HEK293 (cell line): ENCODE results near the gene ZNHIT1.

Experiments used
- CTCF ChIA-PET: fragments of 350-600 bp; formaldehyde crosslinking; extraction: SDS; loops from one replicate; lab custom pipeline; 2021; ENCODE audit warnings: antibody characterized with exemption; lab: Yijun Ruan, JAX
- POLR2A ChIA-PET: fragments of 300-600 bp; formaldehyde crosslinking; extraction: SDS; loops from one replicate; lab custom pipeline; 2020; ENCODE audit warnings: antibody characterized with exemption, inconsistent platforms; lab: Yijun Ruan, JAX
- H3K27ac ChIP-seq: fragments of 200-500 bp; sonication (Bioruptor generic); 2 replicates; pipeline ENCODE4 v1.5.1; 2014; ENCODE audit warnings: low read depth, low read length, control low read depth, inconsistent platforms; ENCODE audit errors: extremely low read depth
- H3K36me3 ChIP-seq, 2 experiments: fragments of 200-500 bp in 1 of 2; sonication (Bioruptor generic) in 1 of 2; 1 replicate in 1 of 2; 2 replicates in 1 of 2; pipeline ENCODE4 v1.5.1; 2014 to 2017; ENCODE audit warnings: inconsistent platforms in 2 of 2, low read length in 2 of 2; ENCODE audit not compliant: control insufficient read depth in 2 of 2, insufficient read depth in 1 of 2
- H3K4me1 ChIP-seq: fragments of 200-500 bp; sonication (Bioruptor generic); 2 replicates; pipeline ENCODE4 v1.5.1; 2014; ENCODE audit warnings: mild to moderate bottlenecking, low read length, inconsistent platforms; ENCODE audit not compliant: control insufficient read depth, insufficient read depth
- H3K4me3 ChIP-seq: 2 replicates; pipeline ENCODE4 v1.5.1; 2011; ENCODE audit warnings: low read depth, mild to moderate bottlenecking, control low read depth, low read length, moderate library complexity
- H3K9me3 ChIP-seq: fragments of 200-500 bp; sonication (Bioruptor generic); 2 replicates; pipeline ENCODE4 v1.5.1; 2014; ENCODE audit warnings: low read depth, low read length, inconsistent platforms; ENCODE audit not compliant: control insufficient read depth, insufficient read depth
- GLIS2 ChIP-seq: fragments of 450-650 bp; formaldehyde crosslinking; IDR thresholded peaks from 2 replicates; pipeline ENCODE4 v1.5.1; 2016; ENCODE audit warnings: missing biosample characterization, missing genetic modification characterization
- HOXC10 ChIP-seq: sonication (generic); formaldehyde crosslinking; IDR thresholded peaks from 2 replicates; pipeline ENCODE4 v1.8.1; 2023; ENCODE audit warnings: mild to moderate bottlenecking, missing genetic modification reagents
- KLF10 ChIP-seq: fragments of 450-650 bp; IDR thresholded peaks from 2 replicates; pipeline ENCODE4 v1.5.1; 2018; ENCODE audit warnings: missing biosample characterization, mild to moderate bottlenecking, missing genetic modification characterization
- KLF9 ChIP-seq: fragments of 450-650 bp; formaldehyde crosslinking; IDR thresholded peaks from 2 replicates; pipeline ENCODE4 v1.5.1; 2016; ENCODE audit warnings: missing biosample characterization, missing genetic modification characterization, low read depth
- SCRT1 ChIP-seq: fragments of 450-650 bp; formaldehyde crosslinking; IDR thresholded peaks from 2 replicates; pipeline ENCODE4 v1.5.1; 2016; ENCODE audit warnings: missing biosample characterization, missing genetic modification characterization, borderline replicate concordance
- SP2 ChIP-seq: fragments of 450-650 bp; formaldehyde crosslinking; IDR thresholded peaks from 2 replicates; pipeline ENCODE4 v1.5.1; 2016; ENCODE audit warnings: missing biosample characterization, missing genetic modification characterization
- ZBTB17 ChIP-seq: fragments of 450-650 bp; formaldehyde crosslinking; IDR thresholded peaks from 2 replicates; pipeline ENCODE4 v1.5.1; 2016; ENCODE audit warnings: missing biosample characterization, missing genetic modification characterization
- ZFHX2 ChIP-seq: fragments of 450-650 bp; formaldehyde crosslinking; conservative IDR thresholded peaks from 2 replicates; pipeline ENCODE4 v1.5.1; 2016; ENCODE audit warnings: missing biosample characterization, missing genetic modification characterization
- ZFP69B ChIP-seq: fragments of 450-650 bp; formaldehyde crosslinking; IDR thresholded peaks from 2 replicates; pipeline ENCODE4 v1.5.1; 2016; ENCODE audit warnings: missing biosample characterization, missing genetic modification characterization
- ZNF138 ChIP-seq: fragments of 450-650 bp; formaldehyde crosslinking; IDR thresholded peaks from 2 replicates; pipeline ENCODE4 v1.5.1; 2016; ENCODE audit warnings: missing biosample characterization, missing genetic modification characterization, borderline replicate concordance
- ZNF184 ChIP-seq: fragments of 450-650 bp; IDR thresholded peaks from 2 replicates; pipeline ENCODE4 v1.5.1; 2018; ENCODE audit warnings: missing biosample characterization, mild to moderate bottlenecking, missing genetic modification characterization
- ZNF19 ChIP-seq: fragments of 450-650 bp; formaldehyde crosslinking; IDR thresholded peaks from 2 replicates; pipeline ENCODE4; 2016; ENCODE audit warnings: missing biosample characterization, missing genetic modification characterization, low read depth
- ZNF202 ChIP-seq: fragments of 450-650 bp; formaldehyde crosslinking; IDR thresholded peaks from 2 replicates; pipeline ENCODE4 v1.5.1; 2016; ENCODE audit warnings: missing biosample characterization, missing genetic modification characterization, borderline replicate concordance
- ZNF24 ChIP-seq: fragments of 450-650 bp; formaldehyde crosslinking; IDR thresholded peaks from 2 replicates; pipeline ENCODE4 v1.5.1; 2016; ENCODE audit warnings: missing biosample characterization, missing genetic modification characterization
- ZNF248 ChIP-seq: fragments of 450-650 bp; formaldehyde crosslinking; IDR thresholded peaks from 2 replicates; pipeline ENCODE4 v1.5.1; 2017; ENCODE audit warnings: missing biosample characterization, missing genetic modification characterization
- ZNF302 ChIP-seq: fragments of 450-650 bp; formaldehyde crosslinking; IDR thresholded peaks from 2 replicates; pipeline ENCODE4 v1.5.1; 2016; ENCODE audit warnings: missing biosample characterization, missing genetic modification characterization, low read depth
- ZNF335 ChIP-seq: fragments of 450-650 bp; formaldehyde crosslinking; conservative IDR thresholded peaks from 2 replicates; pipeline ENCODE4 v1.5.1; 2016; ENCODE audit warnings: missing biosample characterization, missing genetic modification characterization
- ZNF37A ChIP-seq: fragments of 450-650 bp; IDR thresholded peaks from 2 replicates; pipeline ENCODE4 v1.5.1; 2018; ENCODE audit warnings: missing biosample characterization, missing genetic modification characterization
- ZNF514 ChIP-seq: fragments of 450-650 bp; formaldehyde crosslinking; IDR thresholded peaks from 2 replicates; pipeline ENCODE4 v1.5.1; 2016; ENCODE audit warnings: missing biosample characterization, missing genetic modification characterization
- ZNF529 ChIP-seq: fragments of 450-650 bp; formaldehyde crosslinking; IDR thresholded peaks from 2 replicates; pipeline ENCODE4 v1.5.1; 2017; ENCODE audit warnings: missing genetic modification characterization, missing biosample characterization; ENCODE audit not compliant: insufficient replicate concordance
- ZNF561 ChIP-seq: fragments of 450-650 bp; IDR thresholded peaks from 2 replicates; pipeline ENCODE4 v1.5.1; 2018; ENCODE audit warnings: missing biosample characterization, missing genetic modification characterization, borderline replicate concordance
- TF ChIP-seq, protein P1 (sequence below): fragments of 450-650 bp; formaldehyde crosslinking; IDR thresholded peaks from 2 replicates; pipeline ENCODE4 v1.5.1; 2016; ENCODE audit warnings: missing biosample characterization, missing genetic modification characterization
- TF ChIP-seq, protein P2 (sequence below): fragments of 450-650 bp; formaldehyde crosslinking; conservative IDR thresholded peaks from 2 replicates; pipeline ENCODE4 v1.5.1; 2016; ENCODE audit warnings: low read depth, missing biosample characterization, missing genetic modification characterization
- TF ChIP-seq, protein P3 (sequence below): fragments of 450-650 bp; formaldehyde crosslinking; IDR thresholded peaks from 2 replicates; pipeline ENCODE4 v1.5.1; 2017; ENCODE audit warnings: missing biosample characterization, mild to moderate bottlenecking, missing genetic modification characterization, moderate library complexity
- TF ChIP-seq, protein P4 (sequence below): fragments of 450-650 bp; formaldehyde crosslinking; IDR thresholded peaks from 2 replicates; pipeline ENCODE4 v1.5.1; 2016; ENCODE audit warnings: missing biosample characterization, missing genetic modification characterization

Gene ZNHIT1

DNA sequence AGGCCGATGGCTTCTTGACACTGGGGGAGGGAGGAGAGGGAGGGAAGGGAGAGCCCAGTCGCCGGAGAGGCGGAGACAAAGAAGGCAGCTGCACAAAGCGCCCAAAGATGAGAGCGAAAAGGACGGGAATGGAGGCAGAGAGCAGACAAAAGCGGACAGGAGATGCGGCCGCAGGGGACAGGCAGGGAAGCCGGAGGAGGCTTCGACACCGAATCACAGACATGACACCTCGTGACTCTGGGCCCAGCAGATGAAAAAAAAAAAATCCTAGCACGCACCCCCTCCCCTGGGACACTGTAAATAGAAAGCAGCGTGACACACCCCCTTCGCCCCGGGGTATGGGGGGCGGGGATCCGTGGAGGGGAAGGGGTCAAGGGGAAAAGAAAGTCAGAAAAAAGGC is 38.8 kb upstream of the ZNHIT1 start:
- TF ChIP-seq KLF9 (peak; percentile 70), ZNF37A (tag by site-specific recombination) (no peak), ZNF302 (tag by site-specific recombination) (no peak), ZNF561 (no peak), ZNF138 (tag by site-specific recombination) (no peak), ZNF184 (tag by site-specific recombination) (no peak), ZNF529 (tag by site-specific recombination) (no peak), SP2 (tag by site-specific recombination) (no peak; the same call in 1 of the 2 replicates), HOXC10 (CRISPR knock-in tag) (no peak), SCRT1 (tag by site-specific recombination) (no peak), ZNF514 (no peak), ZNF202 (tag by site-specific recombination) (no peak), ZNF24 (tag by site-specific recombination) (no peak), ZNF19 (no peak), ZFP69B (tag by site-specific recombination) (no peak), ZNF335 (peak; percentile 40), GLIS2 (tag by site-specific recombination) (no peak), ZBTB17 (tag by site-specific recombination) (no peak), ZFHX2 (tag by site-specific recombination) (0 out of 2 replicates have a peak, but pooled peaks have one; percentile 7), KLF10 (tag by site-specific recombination) (peak; percentile 47; the same call in 1 of the 2 replicates), ZNF248 (tag by site-specific recombination) (no peak)
- TF ChIP-seq, protein P1, sequence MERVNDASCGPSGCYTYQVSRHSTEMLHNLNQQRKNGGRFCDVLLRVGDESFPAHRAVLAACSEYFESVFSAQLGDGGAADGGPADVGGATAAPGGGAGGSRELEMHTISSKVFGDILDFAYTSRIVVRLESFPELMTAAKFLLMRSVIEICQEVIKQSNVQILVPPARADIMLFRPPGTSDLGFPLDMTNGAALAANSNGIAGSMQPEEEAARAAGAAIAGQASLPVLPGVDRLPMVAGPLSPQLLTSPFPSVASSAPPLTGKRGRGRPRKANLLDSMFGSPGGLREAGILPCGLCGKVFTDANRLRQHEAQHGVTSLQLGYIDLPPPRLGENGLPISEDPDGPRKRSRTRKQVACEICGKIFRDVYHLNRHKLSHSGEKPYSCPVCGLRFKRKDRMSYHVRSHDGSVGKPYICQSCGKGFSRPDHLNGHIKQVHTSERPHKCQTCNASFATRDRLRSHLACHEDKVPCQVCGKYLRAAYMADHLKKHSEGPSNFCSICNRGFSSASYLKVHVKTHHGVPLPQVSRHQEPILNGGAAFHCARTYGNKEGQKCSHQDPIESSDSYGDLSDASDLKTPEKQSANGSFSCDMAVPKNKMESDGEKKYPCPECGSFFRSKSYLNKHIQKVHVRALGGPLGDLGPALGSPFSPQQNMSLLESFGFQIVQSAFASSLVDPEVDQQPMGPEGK (tag by site-specific recombination) = peak; percentile 37; the same call in 1 of the 2 replicates
- TF ChIP-seq, protein P2, sequence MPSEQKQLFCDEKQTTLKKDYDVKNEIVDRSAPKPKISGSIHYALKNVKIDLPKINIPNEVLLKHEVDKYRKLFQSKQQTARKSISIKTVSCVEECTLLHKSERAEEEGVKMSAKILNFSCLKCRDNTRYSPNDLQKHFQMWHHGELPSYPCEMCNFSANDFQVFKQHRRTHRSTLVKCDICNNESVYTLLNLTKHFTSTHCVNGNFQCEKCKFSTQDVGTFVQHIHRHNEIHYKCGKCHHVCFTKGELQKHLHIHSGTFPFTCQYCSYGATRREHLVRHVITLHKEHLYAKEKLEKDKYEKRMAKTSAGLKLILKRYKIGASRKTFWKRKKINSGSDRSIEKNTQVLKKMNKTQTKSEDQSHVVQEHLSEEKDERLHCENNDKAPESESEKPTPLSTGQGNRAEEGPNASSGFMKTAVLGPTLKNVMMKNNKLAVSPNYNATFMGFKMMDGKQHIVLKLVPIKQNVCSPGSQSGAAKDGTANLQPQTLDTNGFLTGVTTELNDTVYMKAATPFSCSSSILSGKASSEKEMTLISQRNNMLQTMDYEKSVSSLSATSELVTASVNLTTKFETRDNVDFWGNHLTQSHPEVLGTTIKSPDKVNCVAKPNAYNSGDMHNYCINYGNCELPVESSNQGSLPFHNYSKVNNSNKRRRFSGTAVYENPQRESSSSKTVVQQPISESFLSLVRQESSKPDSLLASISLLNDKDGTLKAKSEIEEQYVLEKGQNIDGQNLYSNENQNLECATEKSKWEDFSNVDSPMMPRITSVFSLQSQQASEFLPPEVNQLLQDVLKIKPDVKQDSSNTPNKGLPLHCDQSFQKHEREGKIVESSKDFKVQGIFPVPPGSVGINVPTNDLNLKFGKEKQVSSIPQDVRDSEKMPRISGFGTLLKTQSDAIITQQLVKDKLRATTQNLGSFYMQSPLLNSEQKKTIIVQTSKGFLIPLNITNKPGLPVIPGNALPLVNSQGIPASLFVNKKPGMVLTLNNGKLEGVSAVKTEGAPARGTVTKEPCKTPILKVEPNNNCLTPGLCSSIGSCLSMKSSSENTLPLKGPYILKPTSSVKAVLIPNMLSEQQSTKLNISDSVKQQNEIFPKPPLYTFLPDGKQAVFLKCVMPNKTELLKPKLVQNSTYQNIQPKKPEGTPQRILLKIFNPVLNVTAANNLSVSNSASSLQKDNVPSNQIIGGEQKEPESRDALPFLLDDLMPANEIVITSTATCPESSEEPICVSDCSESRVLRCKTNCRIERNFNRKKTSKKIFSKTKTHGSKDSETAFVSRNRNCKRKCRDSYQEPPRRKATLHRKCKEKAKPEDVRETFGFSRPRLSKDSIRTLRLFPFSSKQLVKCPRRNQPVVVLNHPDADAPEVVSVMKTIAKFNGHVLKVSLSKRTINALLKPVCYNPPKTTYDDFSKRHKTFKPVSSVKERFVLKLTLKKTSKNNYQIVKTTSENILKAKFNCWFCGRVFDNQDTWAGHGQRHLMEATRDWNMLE = no peak
- TF ChIP-seq, protein P3, sequence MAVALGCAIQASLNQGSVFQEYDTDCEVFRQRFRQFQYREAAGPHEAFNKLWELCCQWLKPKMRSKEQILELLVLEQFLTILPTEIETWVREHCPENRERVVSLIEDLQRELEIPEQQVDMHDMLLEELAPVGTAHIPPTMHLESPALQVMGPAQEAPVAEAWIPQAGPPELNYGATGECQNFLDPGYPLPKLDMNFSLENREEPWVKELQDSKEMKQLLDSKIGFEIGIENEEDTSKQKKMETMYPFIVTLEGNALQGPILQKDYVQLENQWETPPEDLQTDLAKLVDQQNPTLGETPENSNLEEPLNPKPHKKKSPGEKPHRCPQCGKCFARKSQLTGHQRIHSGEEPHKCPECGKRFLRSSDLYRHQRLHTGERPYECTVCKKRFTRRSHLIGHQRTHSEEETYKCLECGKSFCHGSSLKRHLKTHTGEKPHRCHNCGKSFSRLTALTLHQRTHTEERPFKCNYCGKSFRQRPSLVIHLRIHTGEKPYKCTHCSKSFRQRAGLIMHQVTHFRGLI (tag by site-specific recombination) = no peak
- TF ChIP-seq, protein P4, sequence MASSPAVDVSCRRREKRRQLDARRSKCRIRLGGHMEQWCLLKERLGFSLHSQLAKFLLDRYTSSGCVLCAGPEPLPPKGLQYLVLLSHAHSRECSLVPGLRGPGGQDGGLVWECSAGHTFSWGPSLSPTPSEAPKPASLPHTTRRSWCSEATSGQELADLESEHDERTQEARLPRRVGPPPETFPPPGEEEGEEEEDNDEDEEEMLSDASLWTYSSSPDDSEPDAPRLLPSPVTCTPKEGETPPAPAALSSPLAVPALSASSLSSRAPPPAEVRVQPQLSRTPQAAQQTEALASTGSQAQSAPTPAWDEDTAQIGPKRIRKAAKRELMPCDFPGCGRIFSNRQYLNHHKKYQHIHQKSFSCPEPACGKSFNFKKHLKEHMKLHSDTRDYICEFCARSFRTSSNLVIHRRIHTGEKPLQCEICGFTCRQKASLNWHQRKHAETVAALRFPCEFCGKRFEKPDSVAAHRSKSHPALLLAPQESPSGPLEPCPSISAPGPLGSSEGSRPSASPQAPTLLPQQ (tag by site-specific recombination) = peak; percentile 42; the same call in 1 of the 2 replicates
- TF ChIP-seq, all 188 proteins: peak for 6
- Histone ChIP-seq H3K4me3 (no peak overlapping the region), H3K9me3 (no peaks in the 10 kb centered on the region), H3K27ac (no peak overlapping the region), H3K36me3 (no peaks in the 10 kb centered on the region), H3K4me1 (no peaks in the 10 kb centered on the region)
- ChIA-PET CTCF (interaction anchor here (0.7 to 1.0 kb wide), 2 partner anchors 104 to 112 kb away, joined by 3 read pairs; no protein-coding TSS in a partner anchor), POLR2A (interaction anchor here (0.6 kb wide), 1 partner anchor 284 kb away, joined by 3 read pairs; no protein-coding TSS in a partner anchor)
